SK-N-SH treated with all-trans-retinoic acid at 6 μM for 48 hours (cell line): Measurements from ENCODE around the gene TCFL5.
"Not testable (repeated sequence)": the region's sequence is repeated elsewhere in the genome, so short reads cannot be mapped to it uniquely, and the experiment has no call there.

Experiments
- ARNTL ChIP-seq: fragments of 450-650 bp; formaldehyde crosslinking; IDR thresholded peaks from 2 replicates; pipeline ENCODE4 v1.5.0; 2020; ENCODE audit warnings: low read depth, mild to moderate bottlenecking, moderate library complexity, borderline replicate concordance
- GLIS3 ChIP-seq: fragments of 250-450 bp; sonication (Bioruptor Pico); IDR thresholded peaks from 2 replicates; pipeline ENCODE4 v1.5.0; 2020; ENCODE audit warnings: mild to moderate bottlenecking, moderate library complexity
- ISL1 ChIP-seq: fragments of 250-450 bp; sonication (Bioruptor Pico); IDR thresholded peaks from 2 replicates; pipeline ENCODE4 v2.1.2; 2022; ENCODE audit warnings: mild to moderate bottlenecking, moderate library complexity
- OSR1 ChIP-seq: fragments of 250-450 bp; sonication (Bioruptor Pico); IDR thresholded peaks from 2 replicates; pipeline ENCODE4 v1.8.0; 2022; ENCODE audit warnings: moderate library complexity, mild to moderate bottlenecking, inconsistent platforms
- RARB ChIP-seq: fragments of 250-450 bp; sonication (Bioruptor Pico); IDR thresholded peaks from 2 replicates; pipeline ENCODE4 v1.8.0; 2021; ENCODE audit warnings: mild to moderate bottlenecking, moderate library complexity
- ZC3H10 ChIP-seq: fragments of 250-450 bp; sonication (Bioruptor Pico); IDR thresholded peaks from 2 replicates; pipeline ENCODE4 v1.5.1; 2021; ENCODE audit warnings: mild to moderate bottlenecking, moderate library complexity
- ZFP3 ChIP-seq: fragments of 250-450 bp; sonication (Bioruptor Pico); IDR thresholded peaks from 2 replicates; pipeline ENCODE4 v1.5.0; 2020; ENCODE audit warnings: mild to moderate bottlenecking, moderate library complexity
- ZFP30 ChIP-seq: fragments of 450-650 bp; formaldehyde crosslinking; IDR thresholded peaks from 2 replicates; pipeline ENCODE4 v1.5.0; 2022; ENCODE audit warnings: mild to moderate bottlenecking, moderate library complexity
- ZNF565 ChIP-seq: fragments of 450-650 bp; formaldehyde crosslinking; conservative IDR thresholded peaks from 2 replicates; pipeline ENCODE4 v1.5.0; 2020; ENCODE audit warnings: low read depth, mild to moderate bottlenecking, moderate library complexity
- ZNF70 ChIP-seq: fragments of 450-650 bp; formaldehyde crosslinking; IDR thresholded peaks from 2 replicates; pipeline ENCODE4 v1.5.0; 2020; ENCODE audit warnings: mild to moderate bottlenecking, moderate library complexity
- TF ChIP-seq, protein P1 (sequence below): fragments of 250-450 bp; sonication (Bioruptor Pico); IDR thresholded peaks from 2 replicates; pipeline ENCODE4 v1.8.0; 2020; ENCODE audit warnings: mild to moderate bottlenecking, moderate library complexity, borderline replicate concordance
- TF ChIP-seq, protein P2 (sequence below): fragments of 250-450 bp; sonication (Bioruptor Pico); IDR thresholded peaks from 2 replicates; pipeline ENCODE4 v1.5.1; 2021; ENCODE audit warnings: mild to moderate bottlenecking, moderate library complexity

DNA sequence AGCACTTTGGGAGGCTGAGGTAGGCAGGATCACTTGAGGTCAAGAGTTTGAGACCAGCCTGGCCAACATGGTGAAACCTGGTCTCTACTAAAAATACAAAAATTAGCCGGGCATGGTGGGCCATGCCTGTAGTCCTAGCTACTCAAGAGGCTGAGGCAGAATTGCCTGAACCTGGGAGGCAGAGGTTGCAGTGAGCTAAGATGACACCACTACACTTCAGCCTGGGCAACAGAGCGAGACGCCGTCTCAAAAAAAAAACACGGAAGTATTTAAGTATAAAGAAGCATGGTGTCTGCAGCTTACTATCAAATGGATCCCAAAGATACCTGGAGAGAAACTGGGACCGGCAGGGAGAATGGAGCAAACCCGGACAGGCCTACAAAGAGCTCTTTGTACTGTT is 12.7 kb downstream of the TCFL5 start:
- not testable (repeated sequence) for TF ChIP-seq RARB (CRISPR knock-in tag); ARNTL (CRISPR knock-in tag); ZNF70 (CRISPR knock-in tag); OSR1; ZNF565 (CRISPR knock-in tag); ZFP30 (CRISPR knock-in tag); GLIS3; ISL1; ZFP3 (CRISPR knock-in tag); ZC3H10 (CRISPR knock-in tag)
- TF ChIP-seq, protein P1, sequence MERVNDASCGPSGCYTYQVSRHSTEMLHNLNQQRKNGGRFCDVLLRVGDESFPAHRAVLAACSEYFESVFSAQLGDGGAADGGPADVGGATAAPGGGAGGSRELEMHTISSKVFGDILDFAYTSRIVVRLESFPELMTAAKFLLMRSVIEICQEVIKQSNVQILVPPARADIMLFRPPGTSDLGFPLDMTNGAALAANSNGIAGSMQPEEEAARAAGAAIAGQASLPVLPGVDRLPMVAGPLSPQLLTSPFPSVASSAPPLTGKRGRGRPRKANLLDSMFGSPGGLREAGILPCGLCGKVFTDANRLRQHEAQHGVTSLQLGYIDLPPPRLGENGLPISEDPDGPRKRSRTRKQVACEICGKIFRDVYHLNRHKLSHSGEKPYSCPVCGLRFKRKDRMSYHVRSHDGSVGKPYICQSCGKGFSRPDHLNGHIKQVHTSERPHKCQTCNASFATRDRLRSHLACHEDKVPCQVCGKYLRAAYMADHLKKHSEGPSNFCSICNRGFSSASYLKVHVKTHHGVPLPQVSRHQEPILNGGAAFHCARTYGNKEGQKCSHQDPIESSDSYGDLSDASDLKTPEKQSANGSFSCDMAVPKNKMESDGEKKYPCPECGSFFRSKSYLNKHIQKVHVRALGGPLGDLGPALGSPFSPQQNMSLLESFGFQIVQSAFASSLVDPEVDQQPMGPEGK (CRISPR knock-in tag), result not testable (repeated sequence)
- TF ChIP-seq, protein P2, sequence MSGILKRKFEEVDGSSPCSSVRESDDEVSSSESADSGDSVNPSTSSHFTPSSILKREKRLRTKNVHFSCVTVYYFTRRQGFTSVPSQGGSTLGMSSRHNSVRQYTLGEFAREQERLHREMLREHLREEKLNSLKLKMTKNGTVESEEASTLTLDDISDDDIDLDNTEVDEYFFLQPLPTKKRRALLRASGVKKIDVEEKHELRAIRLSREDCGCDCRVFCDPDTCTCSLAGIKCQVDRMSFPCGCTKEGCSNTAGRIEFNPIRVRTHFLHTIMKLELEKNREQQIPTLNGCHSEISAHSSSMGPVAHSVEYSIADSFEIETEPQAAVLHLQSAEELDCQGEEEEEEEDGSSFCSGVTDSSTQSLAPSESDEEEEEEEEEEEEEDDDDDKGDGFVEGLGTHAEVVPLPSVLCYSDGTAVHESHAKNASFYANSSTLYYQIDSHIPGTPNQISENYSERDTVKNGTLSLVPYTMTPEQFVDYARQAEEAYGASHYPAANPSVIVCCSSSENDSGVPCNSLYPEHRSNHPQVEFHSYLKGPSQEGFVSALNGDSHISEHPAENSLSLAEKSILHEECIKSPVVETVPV (CRISPR knock-in tag), result not testable (repeated sequence)
